Measurements from ENCODE around the gene IQSEC1.

The IQSEC1 gene

GRCh38 chr3:12986986-12987385, 86.2 kb downstream of the IQSEC1 start:
- Histone ChIP-seq H3K27ac (no peak overlapping the region), H3K4me3 (no peak overlapping the region)
- no peak for DNase-seq (ENCODE audit: low spot score)
- TF ChIP-seq, protein P1, sequence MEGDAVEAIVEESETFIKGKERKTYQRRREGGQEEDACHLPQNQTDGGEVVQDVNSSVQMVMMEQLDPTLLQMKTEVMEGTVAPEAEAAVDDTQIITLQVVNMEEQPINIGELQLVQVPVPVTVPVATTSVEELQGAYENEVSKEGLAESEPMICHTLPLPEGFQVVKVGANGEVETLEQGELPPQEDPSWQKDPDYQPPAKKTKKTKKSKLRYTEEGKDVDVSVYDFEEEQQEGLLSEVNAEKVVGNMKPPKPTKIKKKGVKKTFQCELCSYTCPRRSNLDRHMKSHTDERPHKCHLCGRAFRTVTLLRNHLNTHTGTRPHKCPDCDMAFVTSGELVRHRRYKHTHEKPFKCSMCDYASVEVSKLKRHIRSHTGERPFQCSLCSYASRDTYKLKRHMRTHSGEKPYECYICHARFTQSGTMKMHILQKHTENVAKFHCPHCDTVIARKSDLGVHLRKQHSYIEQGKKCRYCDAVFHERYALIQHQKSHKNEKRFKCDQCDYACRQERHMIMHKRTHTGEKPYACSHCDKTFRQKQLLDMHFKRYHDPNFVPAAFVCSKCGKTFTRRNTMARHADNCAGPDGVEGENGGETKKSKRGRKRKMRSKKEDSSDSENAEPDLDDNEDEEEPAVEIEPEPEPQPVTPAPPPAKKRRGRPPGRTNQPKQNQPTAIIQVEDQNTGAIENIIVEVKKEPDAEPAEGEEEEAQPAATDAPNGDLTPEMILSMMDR (IDR thresholded peaks at IDR 0.05), result no peak

DNA sequence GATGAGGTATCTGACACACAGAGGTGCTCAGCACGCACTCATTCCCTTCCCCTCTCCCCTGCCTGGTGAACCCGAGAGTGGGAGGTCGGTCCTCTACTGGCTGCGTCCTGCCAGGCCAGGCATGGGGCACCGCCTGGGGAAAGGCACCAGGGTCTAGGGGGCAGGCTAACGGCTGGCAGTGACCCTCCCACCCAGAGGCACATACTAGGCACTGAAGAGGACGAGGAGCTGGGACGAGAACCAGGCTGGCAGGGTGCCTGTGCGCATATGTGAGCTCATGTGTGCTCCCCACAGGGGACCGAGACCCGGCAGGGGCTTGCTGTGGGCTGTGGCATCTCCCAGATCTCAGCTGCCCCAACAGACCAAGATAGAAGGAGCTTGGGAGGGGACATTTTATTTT, 86.7 kb downstream of the IQSEC1 start:
- Histone ChIP-seq H3K27ac (no peak overlapping the region), H3K4me3 (no peak overlapping the region)
- DNase-seq (ENCODE audit: low spot score), result no peak
- TF ChIP-seq, protein P1 (IDR thresholded peaks at IDR 0.05), result no peak

- Histone ChIP-seq H3K27ac (no peak overlapping the region), H3K4me3 (no peak overlapping the region)
- DNase-seq (ENCODE audit: low spot score), result no peak
- TF ChIP-seq, protein P1 (IDR thresholded peaks at IDR 0.05), result no peak
Observed at GRCh38 chr3:12986031-12986430, 87.2 kb downstream of the IQSEC1 start.

- Histone ChIP-seq H3K4me3 (no peak overlapping the region), H3K27ac (no peak overlapping the region)
- no peak for DNase-seq (ENCODE audit: low spot score)
- TF ChIP-seq, protein P1 (IDR thresholded peaks at IDR 0.05), result no peak
Observed at GRCh38 chr3:12985148-12985547, 88.1 kb downstream of the IQSEC1 start.

DNA sequence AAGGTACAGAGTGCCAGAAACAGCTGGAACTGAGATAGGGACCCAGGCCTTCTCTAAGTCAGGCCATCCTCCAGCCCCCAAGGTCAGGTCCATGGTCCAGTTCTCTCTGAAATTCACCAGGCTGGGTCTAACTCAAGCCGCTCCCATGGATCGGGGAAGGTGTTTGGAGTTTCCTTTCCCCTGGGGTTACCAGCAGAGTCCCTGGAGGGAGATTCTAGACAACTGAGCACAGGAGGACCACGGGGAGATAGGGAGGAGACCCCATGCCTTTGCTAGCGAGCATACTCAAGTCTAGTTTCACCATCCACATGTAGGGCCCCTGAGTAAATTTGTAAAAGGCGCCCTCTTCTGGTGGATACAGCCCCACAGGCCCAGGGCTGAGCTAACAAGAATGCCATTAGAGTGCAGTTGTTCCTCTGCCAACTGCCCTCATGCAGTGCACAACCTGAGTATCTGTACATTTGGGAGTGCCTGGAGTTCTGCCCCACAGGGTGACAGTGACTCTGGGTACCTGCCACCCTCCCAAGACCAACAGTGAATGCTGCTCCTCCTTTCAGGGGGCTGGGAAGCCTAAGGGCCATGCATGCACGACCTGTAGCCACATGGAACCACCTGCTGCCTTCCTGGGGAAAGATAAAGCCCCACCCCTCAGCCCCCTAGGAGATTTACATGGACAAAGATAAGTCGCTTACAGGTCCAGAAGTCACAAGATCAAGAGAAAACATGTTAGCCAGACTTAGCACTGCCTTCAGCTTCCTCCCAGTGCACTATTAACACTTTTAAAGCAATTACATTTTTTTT, 89.0 kb downstream of the IQSEC1 start:
- H3K4me3 ChIP-seq, result no peak overlapping the region
- TF ChIP-seq, protein P1 (IDR thresholded peaks at IDR 0.05), result peak; percentile 77
- no peak for DNase-seq (ENCODE audit: low spot score)
- no peak overlapping the region for H3K27ac ChIP-seq

DNA sequence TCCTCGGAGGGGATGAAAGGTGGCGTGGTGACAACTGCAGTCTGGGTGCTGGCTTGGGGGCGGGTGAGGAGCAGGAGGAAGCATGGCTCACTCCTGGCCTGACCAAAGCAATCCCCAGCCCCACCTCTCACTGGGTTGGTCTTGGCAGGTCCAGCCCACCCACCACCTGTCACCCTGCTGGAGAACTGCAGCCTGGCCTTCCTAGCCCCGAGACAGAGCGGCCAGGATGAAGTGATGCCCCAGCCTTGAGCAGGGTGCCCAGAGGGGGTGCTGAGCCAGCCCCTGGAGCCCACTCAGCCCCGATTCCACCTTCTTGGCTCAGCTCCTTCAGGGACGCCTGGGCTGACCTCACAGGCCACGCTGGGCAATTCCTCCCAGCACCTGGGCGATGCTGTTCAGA, 89.9 kb downstream of the IQSEC1 start:
- TF ChIP-seq, protein P1 (IDR thresholded peaks at IDR 0.05), result no peak
- no peak for DNase-seq (ENCODE audit: low spot score)
- no peak overlapping the region for H3K27ac ChIP-seq
- H3K4me3 ChIP-seq, result no peak overlapping the region

GRCh38 chr3:12982619-12983101, 90.6 kb downstream of the IQSEC1 start:
- TF ChIP-seq, protein P1 (IDR thresholded peaks at IDR 0.05), result no peak
- Histone ChIP-seq H3K27ac (no peak overlapping the region), H3K4me3 (no peak overlapping the region)
- DNase-seq (ENCODE audit: low spot score), result no peak

Data from coronary artery (tissue), 2 donors.